ENCODE measurements around the gene PSMG3. TPM values are rescaled to one million over a fixed set of nuclear protein-coding genes. Genes with fewer than 3 reads are reported as not detected.

PSMG3 gene
- total RNA-seq, 1 experiment from 2014 or later = 63.0 TPM

- Histone ChIP-seq H3K27ac (ENCODE audit: insufficient read length, low read depth, low read length) (no peak overlapping the region), H2BK15ac (ENCODE audit: low read depth, low read length) (no peak overlapping the region), H3K4ac (ENCODE audit: low read depth, low read length) (no peak overlapping the region), H3K23me2 (ENCODE audit: insufficient read length, low read depth, low read length, poor library complexity, severe bottlenecking) (peaks cover 4% of the 10 kb centered on the region), H3K4me1 (ENCODE audit: insufficient read depth, low read length) (peaks cover 3% of the 10 kb centered on the region; the same call in 1 of the 2 replicates), H3K9me3 (ENCODE audit: control insufficient read depth, low read depth, low read length) (no peaks in the 10 kb centered on the region), H2AK5ac (ENCODE audit: insufficient read length, low read length) (no peak overlapping the region), H3K9ac (ENCODE audit: extremely low read depth, insufficient read length, low read length) (no peak overlapping the region), H4K8ac (replicated peaks; ENCODE audit: insufficient read length, low read depth, low read length) (no peak overlapping the region), H4K91ac (ENCODE audit: insufficient read length, low read depth, low read length) (no peak overlapping the region), H2AFZ (ENCODE audit: low read length) (no peak overlapping the region), H3K23ac (ENCODE audit: insufficient read length, low read depth, low read length) (no peak overlapping the region), H3K56ac (ENCODE audit: insufficient read length, low read depth, low read length) (no peak overlapping the region), H3T11ph (ENCODE audit: low read length) (no peak overlapping the region), H3K27me3 (ENCODE audit: insufficient read depth, low read length) (no peaks in the 10 kb centered on the region), H3K79me1 (ENCODE audit: insufficient read depth, low read depth, low read length, poor library complexity, severe bottlenecking) (no peaks in the 10 kb centered on the region), H4K20me1 (ENCODE audit: control insufficient read depth, insufficient read depth, insufficient read length) (no peaks in the 10 kb centered on the region), H2BK12ac (ENCODE audit: insufficient read length, low read depth, low read length) (no peak overlapping the region), H3K18ac (ENCODE audit: insufficient read length, low read depth, low read length) (no peak overlapping the region), H2BK120ac (ENCODE audit: low read depth, low read length, poor library complexity, severe bottlenecking) (no peak overlapping the region), H2BK5ac (ENCODE audit: insufficient read length, low read length) (no peak overlapping the region), H2BK20ac (ENCODE audit: low read depth, low read length, poor library complexity, severe bottlenecking) (no peak overlapping the region), H3K14ac (ENCODE audit: insufficient read depth, low read length) (no peak overlapping the region), H3K4me2 (ENCODE audit: insufficient read depth, insufficient read length, low read length) (no peak overlapping the region), H4K5ac (ENCODE audit: insufficient read length, low read depth, low read length) (no peak overlapping the region), H3K79me2 (ENCODE audit: insufficient read depth, low read length) (peaks cover 7% of the 10 kb centered on the region; the same call in 1 of the 2 replicates)
- H3K27me3 Mint-ChIP-seq (ENCODE audit: low read depth) = peaks cover 2% of the 10 kb centered on the region; the same call in 1 of the 2 replicates
- H3K27ac Mint-ChIP-seq = no peak overlapping the region
- no peak for DNase-seq
- no CpG with 5 or more reads among the region's 45 CpGs for WGBS (ENCODE audit: extremely low coverage, insufficient read length, low lambda C conversion rate)
- no peaks in the 10 kb centered on the region for H3K36me3 Mint-ChIP-seq (ENCODE audit: insufficient read depth in 1 of 3, low read depth in 3 of 3)
- no peak for TF ChIP-seq CTCF (conservative IDR thresholded peaks at IDR 0.05)
- no peak overlapping the region for H3K4me3 Mint-ChIP-seq
- peaks cover 26% of the 10 kb centered on the region in 2 experiments for H3K4me1 Mint-ChIP-seq
- H3K9me3 Mint-ChIP-seq = no peaks in the 10 kb centered on the region
These were observed 38.9 kb downstream of the PSMG3 start for GRCh38 chr7:1530946-1531262.

All from H9 (cell line).